Stimulated activated CD4-positive, alpha-beta T cell treated with anti-CD3 and anti-CD28 coated beads, TNF-alpha, amount 100 ng/mL, for 48 hours (primary cell): Measurements from ENCODE around the gene CTSK.
"Not testable (repeated sequence)": the region's sequence is repeated elsewhere in the genome, so short reads cannot be mapped to it uniquely, and the experiment has no call there.

Source experiments
- DNase-seq, 3 donors: peaks; one replicate each; pipeline ENCODE4 v3.0.0-alpha.2; 2020; ENCODE audit warnings: low read depth in 3 of 3

CTSK gene

GRCh38 chr1:150808121-150808520, at the start of gene CTSK:
Gene CTSK (minus strand): TSS chr1:150808260. CDS start chr1:150806805, 1,455 bp downstream.
- no peak for DNase-seq

- not testable (repeated sequence) for DNase-seq
These were observed 44.7 kb upstream of the CTSK start for GRCh38 chr1:150852734-150853133.

GRCh38 chr1:150850801-150851362, 42.8 kb upstream of the CTSK start:
- DNase-seq = not testable (repeated sequence)

GRCh38 chr1:150846473-150847146, 38.5 kb upstream of the CTSK start:
- DNase-seq = no peak

GRCh38 chr1:150843474-150843873, 35.4 kb upstream of the CTSK start:
- DNase-seq = no peak

GRCh38 chr1:150842964-150843363, 34.9 kb upstream of the CTSK start:
- no peak for DNase-seq

- no peak for DNase-seq
These were observed 34.3 kb upstream of the CTSK start for GRCh38 chr1:150842343-150842742.

GRCh38 chr1:150841626-150842025, 33.6 kb upstream of the CTSK start:
- DNase-seq = no peak

GRCh38 chr1:150840850-150841249, 32.8 kb upstream of the CTSK start:
- not testable (repeated sequence) for DNase-seq

GRCh38 chr1:150836129-150836773, 28.2 kb upstream of the CTSK start:
- DNase-seq = no peak

GRCh38 chr1:150833961-150834360, 25.9 kb upstream of the CTSK start:
- DNase-seq = not testable (repeated sequence)

GRCh38 chr1:150832597-150832996, 24.5 kb upstream of the CTSK start:
- no peak for DNase-seq

GRCh38 chr1:150829751-150830150, 21.7 kb upstream of the CTSK start:
- no peak for DNase-seq

- DNase-seq = no peak
These were observed 18.2 kb upstream of the CTSK start for GRCh38 chr1:150826299-150826698.

- DNase-seq = no peak
These were observed 12.9 kb upstream of the CTSK start for GRCh38 chr1:150820730-150821512.

GRCh38 chr1:150815871-150816270, 7.8 kb upstream of the CTSK start:
- DNase-seq = no peak

GRCh38 chr1:150813028-150813707, 5.1 kb upstream of the CTSK start:
- no peak for DNase-seq

GRCh38 chr1:150810958-150811659, 3.0 kb upstream of the CTSK start:
- no peak for DNase-seq

GRCh38 chr1:150809651-150810050, 1.6 kb upstream of the CTSK start:
- DNase-seq = no peak

- no peak for DNase-seq
These were observed 786 bp upstream of the CTSK start for GRCh38 chr1:150808846-150809245.
